Measurements from ENCODE around the gene AVPR2. TPM values are rescaled to one million over a fixed set of nuclear protein-coding genes. Genes with fewer than 3 reads are reported as not detected.

Gene AVPR2
- total RNA-seq (2021; ENCODE audit: unreplicated experiment) (not detected), Bru-seq, nascent RNA (not detected), BruChase-seq, experiment 1, labeled RNA remaining after a 6-hour chase (not detected), BruChase-seq, experiment 2, labeled RNA remaining after a 2-hour chase (not detected)
- polyA plus RNA-seq (2012), result 0.27 and 0.34 TPM in 2 replicates
- long read RNA-seq, result 0 reads

DNA sequence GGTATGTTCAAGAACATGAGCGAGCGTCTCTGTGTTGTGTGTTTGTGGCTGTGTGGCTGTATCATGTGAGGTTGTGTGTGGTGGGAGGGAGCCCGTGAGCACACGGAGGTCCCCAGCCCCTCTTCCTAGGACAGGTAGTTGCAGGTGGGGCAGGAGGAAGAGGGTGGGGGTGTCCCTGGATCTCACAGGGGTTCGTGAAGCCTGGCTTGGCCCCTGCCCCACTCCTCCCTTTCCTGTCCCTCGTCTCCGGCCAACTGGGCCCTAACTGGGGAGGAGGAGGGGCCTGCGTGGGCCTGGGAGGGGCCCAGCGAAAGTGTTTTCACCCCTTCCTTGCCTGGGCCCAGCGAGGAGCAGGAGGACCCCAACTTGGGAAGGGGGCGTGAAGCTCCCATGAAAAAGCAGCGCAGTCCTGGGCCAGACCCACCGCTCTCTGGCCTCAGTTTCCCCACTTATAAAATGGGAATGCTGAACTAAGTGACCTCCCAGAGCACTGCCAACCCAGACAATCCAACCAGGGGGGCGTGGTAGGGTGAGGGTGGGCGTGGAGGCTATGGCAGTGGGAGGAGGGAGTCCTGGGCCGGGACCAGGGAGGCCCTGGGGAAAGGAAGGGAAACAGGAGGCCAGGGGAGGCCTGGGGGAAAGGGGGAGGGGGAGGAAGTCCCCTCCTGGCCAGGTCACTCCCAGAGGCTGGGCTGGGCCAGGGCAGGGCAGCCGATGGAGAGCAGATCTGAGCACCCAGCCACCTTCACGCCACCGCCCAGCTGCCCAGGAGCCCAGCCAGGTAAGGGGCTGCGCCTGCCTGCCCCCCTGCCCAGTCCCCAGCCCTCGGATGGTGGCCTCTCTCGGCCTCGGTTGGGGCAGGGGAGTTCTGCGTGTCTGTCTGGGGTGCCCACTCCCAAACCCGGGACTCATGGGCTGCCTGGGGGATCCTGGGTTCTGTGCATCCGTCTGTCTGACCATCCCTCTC lies at the start of gene AVPR2:
Gene AVPR2, plus strand, starts transcription at position 683 of the 967 bp plus-strand sequence. CDS start 473 bp downstream, outside the sequence.
- Histone ChIP-seq H3K4me2 (ENCODE audit: low read length) (no peak within 1 kb of the TSS), H4K20me1 (ENCODE audit: insufficient read depth) (no peaks in the 10 kb centered on the region), H3K9me2 (ENCODE audit: insufficient read depth) (no peaks in the 10 kb centered on the region), H3K4me3 (replicated peaks in 1 of 2; ENCODE audit: low read depth in 1 of 2, low read length in 2 of 2) (no peak within 1 kb of the TSS), H3K79me2 (ENCODE audit: insufficient read depth, low read length) (no peaks in the 10 kb centered on the region), H3K9me3 (ENCODE audit: control insufficient read depth in 1 of 2, insufficient read depth in 1 of 2, low read depth in 1 of 2, low read length in 2 of 2) (no peaks in the 10 kb centered on the region), H3K27me3 (ENCODE audit: insufficient read depth, low read length) (no peaks in the 10 kb centered on the region), H3K27ac (ENCODE audit: low read depth, low read length) (no peak within 1 kb of the TSS), H2AFZ (ENCODE audit: low read depth, low read length, poor library complexity, severe bottlenecking) (no peak within 1 kb of the TSS), H3K4me1 (ENCODE audit: control insufficient read depth in 1 of 2, insufficient read depth in 2 of 2, low read length in 2 of 2) (peaks cover 6 to 23% of the 10 kb centered on the region in 2 experiments; a peak in 2 of 4 replicates), H3K9ac (ENCODE audit: low read length) (no peak within 1 kb of the TSS), H3K36me3 (ENCODE audit: control insufficient read depth in 1 of 2, insufficient read depth in 2 of 2, low read length in 2 of 2) (no peaks in the 10 kb centered on the region)
- DNase-seq (ENCODE audit: low read depth, low spot score) (no peak), ATAC-seq (peak; percentile 18; the same call in 1 of the 2 replicates)
- BruUV-seq (replicated peaks), result no TSS peak
- ChIA-PET CTCF (no interaction called here), POLR2A (no interaction called here), RAD21 (ENCODE audit: low non-redundant PET in 1 of 2, low total read pairs in 2 of 2, uncharacterized antibody in 2 of 2, unreplicated experiment in 2 of 2) (no interaction called here)
- TF ChIP-seq, protein P1, sequence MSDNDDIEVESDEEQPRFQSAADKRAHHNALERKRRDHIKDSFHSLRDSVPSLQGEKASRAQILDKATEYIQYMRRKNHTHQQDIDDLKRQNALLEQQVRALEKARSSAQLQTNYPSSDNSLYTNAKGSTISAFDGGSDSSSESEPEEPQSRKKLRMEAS (IDR thresholded peaks at IDR 0.05), result no peak
- TF ChIP-seq ZNF274 (IDR thresholded peaks at IDR 0.05; ENCODE audit: low read depth, low read length) (no peak), JUND (IDR thresholded peaks at IDR 0.05) (no peak), CTCF (IDR thresholded peaks at IDR 0.05 in 2 of 3, conservative IDR thresholded peaks at IDR 0.05 in 1 of 3; ENCODE audit: borderline replicate concordance in 1 of 3, insufficient read depth in 1 of 3, low read depth in 2 of 3, low read length in 2 of 3) (no peak), ATF3 (IDR thresholded peaks at IDR 0.05) (no peak), YY1 (IDR thresholded peaks at IDR 0.05; ENCODE audit: extremely low read depth, insufficient replicate concordance, low read depth, low read length) (no peak), CBX3 (IDR thresholded peaks at IDR 0.05; ENCODE audit: low read depth) (no peak), POLR2AphosphoS5 (IDR thresholded peaks at IDR 0.05; ENCODE audit: low read depth, low read length) (no peak), RAD21 (IDR thresholded peaks at IDR 0.05; ENCODE audit: low read depth) (no peak), ZFX (IDR thresholded peaks at IDR 0.05) (no peak), SRF (IDR thresholded peaks at IDR 0.05; ENCODE audit: low read depth) (no peak), REST (IDR thresholded peaks at IDR 0.05; ENCODE audit: low read depth) (no peak), EZH2phosphoT487 (IDR thresholded peaks at IDR 0.05; ENCODE audit: borderline replicate concordance) (no peak)
- TF ChIP-seq, protein P2, sequence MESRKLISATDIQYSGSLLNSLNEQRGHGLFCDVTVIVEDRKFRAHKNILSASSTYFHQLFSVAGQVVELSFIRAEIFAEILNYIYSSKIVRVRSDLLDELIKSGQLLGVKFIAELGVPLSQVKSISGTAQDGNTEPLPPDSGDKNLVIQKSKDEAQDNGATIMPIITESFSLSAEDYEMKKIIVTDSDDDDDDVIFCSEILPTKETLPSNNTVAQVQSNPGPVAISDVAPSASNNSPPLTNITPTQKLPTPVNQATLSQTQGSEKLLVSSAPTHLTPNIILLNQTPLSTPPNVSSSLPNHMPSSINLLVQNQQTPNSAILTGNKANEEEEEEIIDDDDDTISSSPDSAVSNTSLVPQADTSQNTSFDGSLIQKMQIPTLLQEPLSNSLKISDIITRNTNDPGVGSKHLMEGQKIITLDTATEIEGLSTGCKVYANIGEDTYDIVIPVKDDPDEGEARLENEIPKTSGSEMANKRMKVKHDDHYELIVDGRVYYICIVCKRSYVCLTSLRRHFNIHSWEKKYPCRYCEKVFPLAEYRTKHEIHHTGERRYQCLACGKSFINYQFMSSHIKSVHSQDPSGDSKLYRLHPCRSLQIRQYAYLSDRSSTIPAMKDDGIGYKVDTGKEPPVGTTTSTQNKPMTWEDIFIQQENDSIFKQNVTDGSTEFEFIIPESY (IDR thresholded peaks at IDR 0.05; ENCODE audit: extremely low read depth, insufficient replicate concordance, low read length), result no peak
- intact Hi-C loops (cut with micrococcal nuclease), result no loop called here

All from HCT116 (cell line).